Measurements from ENCODE around the gene STARD7. TPM values are rescaled to one million over a fixed set of nuclear protein-coding genes. Genes with fewer than 3 reads are reported as not detected.

STARD7 gene
- total RNA-seq, 2 experiments from 2014 or later = 139 to 143 TPM

DNA sequence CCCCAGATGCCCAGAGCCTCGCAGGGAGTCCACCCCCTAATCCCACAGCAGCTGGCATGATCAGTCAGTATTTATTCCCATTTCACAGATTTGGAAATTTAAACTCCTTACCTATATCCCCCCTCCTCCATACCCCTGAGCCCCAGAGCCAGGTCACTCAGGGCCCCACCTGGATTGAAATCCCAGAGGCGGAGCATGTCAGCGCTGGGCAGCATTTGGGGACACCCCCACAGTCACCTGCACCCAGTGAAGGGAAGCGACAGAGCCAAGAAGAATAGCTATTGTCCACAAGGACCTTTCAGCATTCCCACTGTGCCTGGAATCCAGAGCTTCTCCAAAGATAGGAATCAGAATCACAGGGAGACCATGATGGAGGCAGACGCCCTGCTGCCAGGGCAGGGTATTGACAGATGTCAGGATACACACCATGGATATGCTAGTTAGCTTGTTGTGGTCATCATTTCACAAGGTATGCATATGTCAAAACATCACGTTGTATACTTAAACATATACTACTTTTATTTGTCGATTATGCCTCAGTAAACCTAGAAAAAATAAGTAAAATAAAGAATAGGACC is 69.4 kb downstream of the STARD7 start:
- Mint-ChIP-seq H3K9me3 (ENCODE audit: insufficient read depth) (no peaks in the 10 kb centered on the region), H3K27me3 (ENCODE audit: low read depth) (no peaks in the 10 kb centered on the region), H3K4me3 (no peak overlapping the region), H3K27ac (no peak overlapping the region), H3K4me1 (ENCODE audit: low read depth) (peaks cover 29% of the 10 kb centered on the region), H3K36me3 (ENCODE audit: low read depth) (peaks cover 15% of the 10 kb centered on the region)
- no peak for ATAC-seq
- ChIA-PET CTCF (interaction anchor here (0.8 to 21.7 kb wide), 26 partner anchors 8 to 147 kb away, joined by 3 to 674 read pairs (median 8); partner anchors contain the start of genes CIAO1, STARD7 and TMEM127), POLR2A (interaction anchor here (1.3 to 10.2 kb wide), 4 partner anchors 21 to 70 kb away, joined by 5 to 193 read pairs (median 19); partner anchors contain the start of gene STARD7)
- no peak for DNase-seq

DNA sequence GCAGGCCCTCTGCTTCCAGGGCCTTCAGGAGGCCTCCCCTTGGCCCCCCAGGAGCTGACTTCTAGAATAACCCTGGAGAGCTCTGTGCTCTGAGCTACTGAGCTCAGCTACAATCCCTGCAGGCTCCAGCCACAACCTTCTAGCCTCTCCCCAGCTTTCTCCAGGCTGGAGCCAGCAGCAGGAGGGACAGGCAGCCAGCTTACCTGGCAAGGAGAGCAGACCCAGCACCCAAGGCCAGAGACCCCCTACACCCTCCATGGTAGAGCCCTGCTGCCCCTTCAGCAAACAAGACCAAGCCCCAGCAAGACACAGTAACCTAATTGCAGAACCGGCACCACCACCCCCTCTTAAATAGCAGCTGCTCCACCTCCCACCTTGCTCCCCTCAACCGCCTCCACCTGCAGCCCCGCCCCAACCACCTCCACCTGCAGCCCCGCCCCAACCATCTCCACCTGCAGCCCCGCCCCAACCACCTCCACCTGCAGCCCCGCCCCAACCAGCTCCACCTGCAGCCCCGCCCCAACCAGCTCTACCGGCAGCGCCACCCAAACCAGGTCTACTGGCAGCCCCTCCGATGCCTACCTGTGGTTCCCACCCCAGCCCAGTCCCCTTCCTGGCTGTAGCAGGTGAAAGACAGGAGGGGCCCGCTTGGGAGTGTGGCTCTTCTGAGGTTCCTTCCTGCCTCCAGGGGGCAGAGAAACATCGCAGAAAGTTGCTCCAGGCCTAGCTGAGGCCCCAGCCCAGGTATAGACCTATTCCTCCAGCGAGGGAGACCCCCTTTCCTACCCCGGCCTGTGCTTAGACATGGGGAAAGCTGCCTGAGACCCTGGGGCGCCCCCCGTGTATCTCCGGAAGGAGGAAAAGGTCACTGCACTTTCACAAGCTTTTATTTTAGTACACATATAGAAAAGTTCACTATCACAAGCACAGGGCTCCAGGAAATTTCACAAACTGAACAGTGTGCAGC is 70.2 kb downstream of the STARD7 start, which contains the start of gene ASTL:
Gene ASTL (minus strand): TSS at position 324 of the 967 bp plus-strand sequence. CDS start 66 bp downstream, at position 258.
- Mint-ChIP-seq H3K36me3 (ENCODE audit: low read depth) (peaks cover 7% of the 10 kb centered on the region), H3K4me3 (no peak within 1 kb of the TSS), H3K27ac (no peak within 1 kb of the TSS), H3K27me3 (ENCODE audit: low read depth) (no peaks in the 10 kb centered on the region), H3K9me3 (ENCODE audit: insufficient read depth) (no peaks in the 10 kb centered on the region), H3K4me1 (ENCODE audit: low read depth) (peaks cover 21% of the 10 kb centered on the region)
- POLR2A ChIA-PET = interaction anchor here (1.3 to 3.8 kb wide), 3 partner anchors 36 to 70 kb away, joined by 5 to 30 read pairs (median 8); partner anchors contain the start of gene STARD7
- DNase-seq = peak; percentile 76
- CTCF ChIA-PET = interaction anchor here (0.9 to 21.7 kb wide), 27 partner anchors 8 to 182 kb away, joined by 3 to 674 read pairs (median 8); partner anchors contain the start of genes CIAO1, STARD7 and TMEM127
- ATAC-seq = peak; percentile 48

DNA sequence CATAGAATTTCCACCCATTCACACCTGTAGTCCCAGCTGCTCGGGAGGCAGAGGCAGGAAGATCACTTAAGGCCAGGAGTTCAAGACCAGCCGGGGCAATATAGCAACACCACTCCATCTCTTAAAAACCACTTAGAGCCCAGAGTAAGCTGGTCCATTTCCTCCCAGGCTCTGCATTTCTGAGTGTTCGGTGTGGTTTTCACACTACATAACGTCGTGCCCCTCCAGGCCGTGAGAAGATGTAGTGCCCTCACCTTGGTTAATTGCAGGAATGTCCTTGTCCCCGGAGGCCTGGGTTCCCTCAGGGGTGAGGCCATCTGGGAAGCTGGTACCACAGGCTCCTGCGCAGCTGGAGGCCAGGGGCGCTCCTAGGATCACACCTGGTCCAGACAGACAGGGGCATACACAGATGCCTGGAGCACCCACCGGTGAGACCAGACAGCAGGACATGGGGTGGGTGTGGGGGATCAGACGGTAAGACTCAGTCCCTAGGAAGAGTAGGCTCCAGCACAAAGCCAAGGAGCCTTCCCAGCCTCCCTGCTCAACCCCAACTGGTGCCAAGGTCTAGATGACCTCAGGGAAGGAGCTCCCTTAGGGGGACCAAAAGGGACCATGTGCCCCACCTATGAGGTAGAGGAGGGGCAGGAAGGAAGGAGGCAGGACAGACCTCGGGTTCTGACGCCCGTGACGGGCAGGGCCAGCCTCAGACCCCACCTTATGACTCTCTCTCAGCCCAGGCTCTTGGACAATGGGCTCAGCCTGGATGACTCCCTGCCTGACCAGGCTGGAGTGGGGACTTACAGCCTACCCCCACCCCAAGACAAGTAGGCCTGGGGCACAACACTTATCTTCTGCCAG is 71.1 kb downstream of the STARD7 start:
- no peaks in the 10 kb centered on the region for H3K27me3 Mint-ChIP-seq (ENCODE audit: low read depth)
- ChIA-PET POLR2A (interaction anchor here (1.5 to 3.8 kb wide), 2 partner anchors 37 to 43 kb away, joined by 5 to 30 read pairs; no protein-coding TSS in a partner anchor), CTCF (interaction anchor here (0.6 to 21.7 kb wide), 18 partner anchors 10 to 145 kb away, joined by 3 to 674 read pairs (median 10); partner anchors contain the start of genes CIAO1, STARD7 and TMEM127)
- no peaks in the 10 kb centered on the region for H3K9me3 Mint-ChIP-seq (ENCODE audit: insufficient read depth)
- H3K4me1 Mint-ChIP-seq (ENCODE audit: low read depth) = peaks cover 13% of the 10 kb centered on the region
- no peak overlapping the region for H3K4me3 Mint-ChIP-seq
- no peak for DNase-seq
- H3K27ac Mint-ChIP-seq = no peak overlapping the region
- ATAC-seq = no peak
- peaks cover 2% of the 10 kb centered on the region for H3K36me3 Mint-ChIP-seq (ENCODE audit: low read depth)

DNA sequence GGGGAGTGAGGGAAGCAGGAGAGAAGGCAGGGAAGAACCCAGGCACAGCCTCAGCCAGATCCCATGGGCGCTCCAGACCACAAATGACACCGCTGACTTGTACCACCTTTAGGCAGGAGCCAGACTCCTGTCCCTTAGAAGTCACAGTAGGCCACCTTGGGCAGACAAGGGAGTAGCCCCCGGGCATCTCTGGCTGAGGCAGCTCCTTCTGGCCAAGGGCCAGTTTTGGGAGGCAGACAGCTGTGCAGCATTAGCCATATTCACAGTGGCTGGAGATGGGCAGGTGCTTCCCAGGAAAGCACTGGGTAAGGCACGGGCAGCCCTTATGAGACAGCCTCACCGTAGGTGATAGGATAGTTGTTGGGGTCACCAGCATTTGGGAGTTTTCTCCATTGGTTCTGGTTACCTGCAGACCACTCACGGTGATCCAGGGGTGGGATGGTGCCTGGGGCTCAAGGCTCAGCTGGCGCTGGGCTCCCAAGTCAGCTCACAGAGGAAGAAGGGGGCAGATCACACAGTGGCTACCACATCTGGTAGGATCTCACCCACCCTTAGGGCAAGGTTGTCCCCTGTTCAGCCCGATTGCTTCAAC is 72.4 kb downstream of the STARD7 start:
- Mint-ChIP-seq H3K27me3 (ENCODE audit: low read depth) (no peaks in the 10 kb centered on the region), H3K27ac (no peak overlapping the region), H3K9me3 (ENCODE audit: insufficient read depth) (no peaks in the 10 kb centered on the region), H3K36me3 (ENCODE audit: low read depth) (no peaks in the 10 kb centered on the region), H3K4me1 (ENCODE audit: low read depth) (peaks cover 16% of the 10 kb centered on the region), H3K4me3 (no peak overlapping the region)
- ATAC-seq (no peak), DNase-seq (no peak)
- CTCF ChIA-PET = interaction anchor here (0.8 to 21.7 kb wide), 5 partner anchors 18 to 125 kb away, joined by 3 to 674 read pairs (median 3); no protein-coding TSS in a partner anchor
- POLR2A ChIA-PET = interaction anchor here (3.8 kb wide), 1 partner anchor 39 kb away, joined by 30 read pairs; no protein-coding TSS in a partner anchor

DNA sequence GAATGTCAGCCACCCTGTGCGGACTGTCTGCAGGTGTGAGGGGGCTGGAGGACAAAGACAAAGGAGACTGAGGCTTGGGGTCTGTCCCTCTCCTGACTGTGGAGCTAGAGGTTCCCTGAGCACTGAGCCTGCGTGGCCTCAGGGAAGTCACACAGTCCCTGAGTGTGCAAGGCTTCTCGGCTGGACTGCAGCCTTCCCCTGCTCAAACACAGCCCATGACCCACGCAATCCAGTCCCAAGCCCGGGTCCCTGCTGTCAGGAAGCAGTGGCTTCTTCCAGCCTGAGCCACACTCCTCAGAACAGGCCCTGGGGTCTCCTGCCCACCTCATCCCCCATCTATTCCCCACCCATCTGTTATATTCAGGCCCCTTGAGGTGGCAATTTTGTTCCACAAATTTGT is 73.0 kb downstream of the STARD7 start:
- Mint-ChIP-seq H3K4me3 (no peak overlapping the region), H3K9me3 (ENCODE audit: insufficient read depth) (no peaks in the 10 kb centered on the region), H3K27ac (no peak overlapping the region), H3K36me3 (ENCODE audit: low read depth) (no peaks in the 10 kb centered on the region), H3K4me1 (ENCODE audit: low read depth) (peaks cover 19% of the 10 kb centered on the region), H3K27me3 (ENCODE audit: low read depth) (no peaks in the 10 kb centered on the region)
- no peak for DNase-seq
- ATAC-seq = no peak
- ChIA-PET CTCF (interaction anchor here (21.7 kb wide), 1 partner anchor 37 kb away, joined by 674 read pairs; no protein-coding TSS in a partner anchor), POLR2A (no interaction called here)

DNA sequence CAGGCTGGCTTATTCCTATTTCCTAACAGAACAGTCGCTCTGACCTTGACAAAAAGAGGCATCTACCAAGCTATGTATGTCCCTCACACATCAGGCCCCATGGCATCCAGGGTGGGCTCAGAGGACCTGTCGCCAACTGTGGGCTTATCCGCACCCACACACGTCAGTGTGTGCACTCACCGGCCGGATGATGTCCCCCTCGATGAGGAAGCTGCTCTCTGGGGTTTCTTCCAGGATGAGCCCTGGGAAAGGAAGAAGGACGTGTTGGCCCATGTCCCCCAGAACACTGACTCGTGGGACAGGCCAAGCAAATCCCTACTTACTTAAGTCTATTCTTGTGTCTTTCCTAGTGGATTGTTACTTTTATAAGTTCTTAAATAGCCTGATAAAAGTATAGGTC is 73.5 kb downstream of the STARD7 start:
- POLR2A ChIA-PET = no interaction called here
- Mint-ChIP-seq H3K27ac (no peak overlapping the region), H3K4me1 (ENCODE audit: low read depth) (peaks cover 23% of the 10 kb centered on the region), H3K27me3 (ENCODE audit: low read depth) (no peaks in the 10 kb centered on the region), H3K9me3 (ENCODE audit: insufficient read depth) (no peaks in the 10 kb centered on the region), H3K4me3 (no peak overlapping the region), H3K36me3 (ENCODE audit: low read depth) (no peaks in the 10 kb centered on the region)
- ATAC-seq = no peak
- CTCF ChIA-PET = interaction anchor here (21.7 kb wide), 1 partner anchor 38 kb away, joined by 674 read pairs; no protein-coding TSS in a partner anchor
- no peak for DNase-seq

Other genes starting within 250 kb of the STARD7 start
- gene ANKRD36C, start 217.0 kb downstream of the STARD7 start, total RNA-seq = 10 to 100 TPM; 87.5 to 95.1 TPM
- 1 to 10 TPM; 4.3 to 4.5 TPM for gene GPAT2, start 173.9 kb downstream of the STARD7 start, total RNA-seq
- under 1 TPM in 1 of 2 experiments, not detected in 1; 0.08 TPM for gene ADRA2B, start 92.3 kb downstream of the STARD7 start, total RNA-seq
- gene ASTL, start 70.3 kb downstream of the STARD7 start, total RNA-seq = under 1 TPM in 1 of 2 experiments, not detected in 1; 0.34 TPM
- gene DUSP2, start 63.4 kb downstream of the STARD7 start, total RNA-seq = 10 to 100 TPM; 20.3 to 21.2 TPM
- 10 to 100 TPM; 31.8 to 34.2 TPM for gene TMEM127, start 57.2 kb upstream of the STARD7 start, total RNA-seq
- gene CIAO1, start 57.4 kb upstream of the STARD7 start, total RNA-seq = 10 to 100 TPM; 64.9 to 65.9 TPM
- gene SNRNP200, start 96.7 kb upstream of the STARD7 start, total RNA-seq = 100 to 1,000 TPM; 177 to 181 TPM
- 10 to 100 TPM; 43.4 to 43.5 TPM for gene ITPRIPL1, start 116.5 kb upstream of the STARD7 start, total RNA-seq
- 100 to 1,000 TPM in 1 of 2 experiments, 10 to 100 TPM in 1; 87.3 to 101 TPM for gene NCAPH, start 126.9 kb upstream of the STARD7 start, total RNA-seq